ENCODE data around the gene C21orf58. TPM values are rescaled to one million over a fixed set of nuclear protein-coding genes. Genes with fewer than 3 reads are reported as not detected.

Gene C21orf58
- total and polyA plus RNA-seq, 2 donors from 2014 or later, result 0.67 to 2.7 TPM

DNA sequence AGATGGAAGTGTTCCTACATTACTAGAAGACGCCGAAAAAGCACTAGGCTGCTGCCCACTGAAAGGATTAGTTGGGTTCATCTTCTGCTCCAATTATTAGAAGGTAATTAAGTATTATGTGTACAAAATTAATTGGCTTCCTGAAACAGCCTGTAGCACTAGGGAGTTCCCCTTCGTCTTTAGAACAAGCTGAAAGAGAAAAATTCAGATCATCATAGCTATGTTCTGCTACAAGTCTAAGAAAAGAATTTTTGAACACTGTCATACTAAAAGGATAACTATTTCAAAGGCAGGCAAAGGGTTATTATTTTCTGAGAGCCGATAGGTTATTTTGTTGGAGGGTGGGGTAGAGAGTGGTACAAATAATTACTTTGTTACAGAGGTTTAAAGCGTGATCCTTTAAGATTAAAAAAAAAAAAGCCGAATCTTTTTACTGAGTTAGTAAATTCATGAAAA is 38.4 kb downstream of the C21orf58 start, which contains the start of gene MCM3AP:
Gene MCM3AP (minus strand): TSS at position 406 of the 456 bp plus-strand sequence. CDS start 325 bp downstream, at position 81.
- TF ChIP-seq, protein P1, sequence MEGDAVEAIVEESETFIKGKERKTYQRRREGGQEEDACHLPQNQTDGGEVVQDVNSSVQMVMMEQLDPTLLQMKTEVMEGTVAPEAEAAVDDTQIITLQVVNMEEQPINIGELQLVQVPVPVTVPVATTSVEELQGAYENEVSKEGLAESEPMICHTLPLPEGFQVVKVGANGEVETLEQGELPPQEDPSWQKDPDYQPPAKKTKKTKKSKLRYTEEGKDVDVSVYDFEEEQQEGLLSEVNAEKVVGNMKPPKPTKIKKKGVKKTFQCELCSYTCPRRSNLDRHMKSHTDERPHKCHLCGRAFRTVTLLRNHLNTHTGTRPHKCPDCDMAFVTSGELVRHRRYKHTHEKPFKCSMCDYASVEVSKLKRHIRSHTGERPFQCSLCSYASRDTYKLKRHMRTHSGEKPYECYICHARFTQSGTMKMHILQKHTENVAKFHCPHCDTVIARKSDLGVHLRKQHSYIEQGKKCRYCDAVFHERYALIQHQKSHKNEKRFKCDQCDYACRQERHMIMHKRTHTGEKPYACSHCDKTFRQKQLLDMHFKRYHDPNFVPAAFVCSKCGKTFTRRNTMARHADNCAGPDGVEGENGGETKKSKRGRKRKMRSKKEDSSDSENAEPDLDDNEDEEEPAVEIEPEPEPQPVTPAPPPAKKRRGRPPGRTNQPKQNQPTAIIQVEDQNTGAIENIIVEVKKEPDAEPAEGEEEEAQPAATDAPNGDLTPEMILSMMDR (IDR thresholded peaks at IDR 0.05; ENCODE audit: borderline replicate concordance, extremely low read depth, insufficient read depth), result no peak
- peak within 1 kb of the TSS; percentile 79 to 90 for H3K27ac ChIP-seq (ENCODE audit: low read depth in 2 of 2, low read length in 2 of 2)
- H3K27me3 ChIP-seq (ENCODE audit: control insufficient read depth, insufficient read depth, low read length), result no peaks in the 10 kb centered on the region
- peaks cover 2 to 7% (median 6%) of the 10 kb centered on the region in 3 donors for H3K36me3 ChIP-seq (ENCODE audit: control insufficient read depth in 2 of 3, insufficient read depth in 3 of 3, low read length in 3 of 3)
- intact Hi-C loops (cut with DNase I), result no loop called here
- H3K9me3 ChIP-seq (ENCODE audit: control insufficient read depth in 2 of 3, insufficient read depth in 1 of 3, low read length in 3 of 3), result no peaks in the 10 kb centered on the region
- DNase-seq, result no peak
- H3K4me3 ChIP-seq (ENCODE audit: low read length in 3 of 3), result peak within 1 kb of the TSS; percentile 74 to 98 (median 80)
- H3K4me1 ChIP-seq (ENCODE audit: control insufficient read depth in 2 of 3, insufficient read depth in 2 of 3, low read depth in 1 of 3, low read length in 3 of 3), result peaks cover 4 to 23% (median 21%) of the 10 kb centered on the region in 3 donors
- FAIRE-seq, result no peak
- peak within 1 kb of the TSS; percentile 57 to 96 (median 85) for H3K9ac ChIP-seq (ENCODE audit: low read length in 3 of 3)

DNA sequence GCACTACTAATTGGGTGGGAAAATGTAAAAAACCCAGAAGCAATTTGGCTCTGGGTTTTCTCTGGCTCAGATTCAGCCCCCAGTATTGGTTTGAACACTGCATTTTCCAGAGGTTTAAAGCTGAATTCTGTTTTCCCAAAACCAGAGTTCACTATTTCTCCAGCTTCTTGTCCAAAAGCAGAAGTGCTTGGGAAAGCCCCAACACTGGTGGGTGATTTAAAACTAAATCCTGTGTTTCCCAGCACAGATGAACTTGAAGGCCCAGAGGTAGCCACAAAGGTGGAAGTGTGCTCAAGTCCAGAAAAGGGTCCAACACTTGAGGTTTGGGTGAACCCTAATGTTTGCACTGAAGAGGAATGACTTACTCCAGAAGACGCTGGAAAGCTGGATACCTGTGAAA is 38.9 kb downstream of the C21orf58 start:
- intact Hi-C loops (cut with DNase I), result no loop called here
- Histone ChIP-seq H3K27ac (ENCODE audit: low read depth in 2 of 2, low read length in 2 of 2) (no peak overlapping the region), H3K27me3 (ENCODE audit: control insufficient read depth, insufficient read depth, low read length) (no peaks in the 10 kb centered on the region), H3K9me3 (ENCODE audit: control insufficient read depth in 2 of 3, insufficient read depth in 1 of 3, low read length in 3 of 3) (no peaks in the 10 kb centered on the region), H3K4me1 (ENCODE audit: control insufficient read depth in 2 of 3, insufficient read depth in 2 of 3, low read depth in 1 of 3, low read length in 3 of 3) (peaks cover 4 to 23% (median 21%) of the 10 kb centered on the region in 3 donors), H3K9ac (ENCODE audit: low read length in 3 of 3) (peak overlapping the region in 2 of 3 donors; percentile 57 to 85), H3K36me3 (ENCODE audit: control insufficient read depth in 2 of 3, insufficient read depth in 3 of 3, low read length in 3 of 3) (peaks cover 2 to 10% (median 10%) of the 10 kb centered on the region in 3 donors), H3K4me3 (ENCODE audit: low read length in 3 of 3) (peak overlapping the region; percentile 74 to 98 (median 80))
- no peak for DNase-seq
- TF ChIP-seq, protein P1 (IDR thresholded peaks at IDR 0.05; ENCODE audit: borderline replicate concordance, extremely low read depth, insufficient read depth), result no peak
- no peak for FAIRE-seq

DNA sequence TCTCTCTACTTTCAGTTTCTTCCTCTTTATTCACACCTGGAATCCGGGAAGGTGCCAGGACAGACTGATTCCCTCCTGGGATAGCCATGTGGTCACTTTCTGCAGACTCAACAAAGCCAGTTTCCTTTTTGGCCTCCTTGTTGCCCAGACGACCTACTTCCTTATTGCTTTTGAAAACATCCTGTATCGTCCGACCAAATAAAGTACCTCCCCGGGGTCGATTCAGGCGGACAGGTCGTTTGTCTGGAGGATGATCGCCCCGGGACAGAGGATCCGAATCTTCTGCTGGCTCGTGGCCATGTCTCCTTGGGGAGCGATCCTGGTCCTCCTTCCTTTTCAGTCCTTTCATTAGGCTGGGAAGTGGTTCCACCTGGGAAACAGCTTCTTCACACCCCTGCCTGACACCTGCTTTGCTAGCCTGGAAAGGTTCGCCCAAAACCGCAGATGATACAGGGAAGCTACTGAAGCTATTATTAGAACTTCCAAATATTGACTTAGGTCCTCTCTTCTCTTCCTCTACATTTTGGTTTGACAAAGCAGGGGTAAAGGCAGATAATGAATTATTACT is 39.5 kb downstream of the C21orf58 start:
- intact Hi-C loops (cut with DNase I), result no loop called here
- H3K27me3 ChIP-seq (ENCODE audit: control insufficient read depth, insufficient read depth, low read length), result no peaks in the 10 kb centered on the region
- H3K4me3 ChIP-seq (ENCODE audit: low read length in 3 of 3), result peak overlapping the region in 1 of 3 donors; percentile 4
- no peak for FAIRE-seq
- peak in 1 of 5 donors; percentile 20 for DNase-seq
- peaks cover 4 to 23% (median 21%) of the 10 kb centered on the region in 3 donors for H3K4me1 ChIP-seq (ENCODE audit: control insufficient read depth in 2 of 3, insufficient read depth in 2 of 3, low read depth in 1 of 3, low read length in 3 of 3)
- peak overlapping the region in 1 of 2 donors; percentile 28 for H3K27ac ChIP-seq (ENCODE audit: low read depth in 2 of 2, low read length in 2 of 2)
- no peak overlapping the region for H3K9ac ChIP-seq (ENCODE audit: low read length in 3 of 3)
- no peaks in the 10 kb centered on the region for H3K9me3 ChIP-seq (ENCODE audit: control insufficient read depth in 2 of 3, insufficient read depth in 1 of 3, low read length in 3 of 3)
- H3K36me3 ChIP-seq (ENCODE audit: control insufficient read depth in 2 of 3, insufficient read depth in 3 of 3, low read length in 3 of 3), result peaks cover 5 to 16% (median 16%) of the 10 kb centered on the region in 3 donors
- TF ChIP-seq, protein P1 (IDR thresholded peaks at IDR 0.05; ENCODE audit: borderline replicate concordance, extremely low read depth, insufficient read depth), result no peak

Measured in kidney (tissue), 14 donors.